Parathyroid adenoma (tissue), 2 donors: Measurements from ENCODE around the gene PNLIPRP3.

Experiments used
- H2AFZ ChIP-seq: fragments of 300-600 bp; sonication (generic); one replicate; pipeline ENCODE4 v1.7.0; 2017; ENCODE audit warnings: antibody characterized with exemption, mild to moderate bottlenecking
- H3K27ac ChIP-seq: fragments of 300-600 bp; sonication (generic); one replicate; pipeline ENCODE4 v1.7.0; 2017
- H3K27me3 ChIP-seq: fragments of 300-600 bp; sonication (generic); one replicate; pipeline ENCODE4 v1.7.0; 2017; ENCODE audit warnings: low read length; ENCODE audit not compliant: control insufficient read depth, insufficient read depth
- H3K36me3 ChIP-seq: fragments of 300-600 bp; sonication (generic); one replicate; pipeline ENCODE4 v1.7.0; 2017; ENCODE audit warnings: low read length; ENCODE audit not compliant: control insufficient read depth, insufficient read depth
- H3K4me1 ChIP-seq: fragments of 300-600 bp; sonication (generic); one replicate; pipeline ENCODE4 v1.7.0; 2017; ENCODE audit warnings: control low read depth
- H3K4me2 ChIP-seq: fragments of 300-600 bp; sonication (generic); one replicate; pipeline ENCODE4 v1.7.0; 2017; ENCODE audit warnings: low read length
- H3K4me3 ChIP-seq: fragments of 300-600 bp; sonication (generic); one replicate; pipeline ENCODE4 v1.7.0; 2017; ENCODE audit warnings: low read depth, low read length
- H3K79me2 ChIP-seq: fragments of 300-600 bp; sonication (generic); one replicate; pipeline ENCODE4 v1.7.0; 2017; ENCODE audit warnings: control low read depth
- H3K9ac ChIP-seq: fragments of 300-600 bp; sonication (generic); one replicate; pipeline ENCODE4 v1.7.0; 2017; ENCODE audit warnings: mild to moderate bottlenecking
- H3K9me3 ChIP-seq: fragments of 300-600 bp; sonication (generic); one replicate; pipeline ENCODE4 v1.7.0; 2017; ENCODE audit warnings: low read length; ENCODE audit not compliant: control insufficient read depth
- CTCF ChIP-seq: fragments of 300-600 bp; sonication (generic); IDR thresholded peaks from one replicate; pipeline ENCODE4 v1.7.0; 2017; ENCODE audit warnings: antibody characterized with exemption, mild to moderate bottlenecking
- donor health status: primary hyperparathyroidism.

Gene PNLIPRP3

GRCh38 chr10:116466715-116467422, 39.2 kb downstream of the PNLIPRP3 start:
- Histone ChIP-seq H3K9ac (no peak overlapping the region), H3K4me3 (no peak overlapping the region), H3K36me3 (no peaks in the 10 kb centered on the region), H3K27ac (no peak overlapping the region), H3K4me2 (no peak overlapping the region), H3K79me2 (no peaks in the 10 kb centered on the region), H3K9me3 (no peaks in the 10 kb centered on the region), H3K27me3 (no peaks in the 10 kb centered on the region), H3K4me1 (no peaks in the 10 kb centered on the region), H2AFZ (no peak overlapping the region)
- TF ChIP-seq CTCF, result no peak

GRCh38 chr10:116469437-116469836, 41.8 kb downstream of the PNLIPRP3 start:
- no peak overlapping the region for H2AFZ ChIP-seq
- H3K27ac ChIP-seq, result no peak overlapping the region
- no peak for TF ChIP-seq CTCF
- no peaks in the 10 kb centered on the region for H3K79me2 ChIP-seq
- H3K4me3 ChIP-seq, result no peak overlapping the region
- H3K9me3 ChIP-seq, result no peaks in the 10 kb centered on the region
- H3K9ac ChIP-seq, result no peak overlapping the region
- no peak overlapping the region for H3K4me2 ChIP-seq
- H3K4me1 ChIP-seq, result no peaks in the 10 kb centered on the region
- no peaks in the 10 kb centered on the region for H3K36me3 ChIP-seq
- no peaks in the 10 kb centered on the region for H3K27me3 ChIP-seq

GRCh38 chr10:116470071-116470470, 42.4 kb downstream of the PNLIPRP3 start:
- Histone ChIP-seq H3K4me3 (no peak overlapping the region), H3K4me2 (no peak overlapping the region), H3K9ac (no peak overlapping the region), H3K36me3 (no peaks in the 10 kb centered on the region), H3K27me3 (no peaks in the 10 kb centered on the region), H2AFZ (no peak overlapping the region), H3K4me1 (no peaks in the 10 kb centered on the region), H3K27ac (no peak overlapping the region), H3K9me3 (no peaks in the 10 kb centered on the region), H3K79me2 (no peaks in the 10 kb centered on the region)
- no peak for TF ChIP-seq CTCF

GRCh38 chr10:116470768-116471415, 43.2 kb downstream of the PNLIPRP3 start:
- no peak overlapping the region for H3K4me3 ChIP-seq
- H3K9ac ChIP-seq, result no peak overlapping the region
- H3K4me1 ChIP-seq, result no peaks in the 10 kb centered on the region
- H3K27me3 ChIP-seq, result no peaks in the 10 kb centered on the region
- no peak overlapping the region for H3K4me2 ChIP-seq
- no peaks in the 10 kb centered on the region for H3K9me3 ChIP-seq
- no peak overlapping the region for H3K27ac ChIP-seq
- H3K36me3 ChIP-seq, result no peaks in the 10 kb centered on the region
- no peaks in the 10 kb centered on the region for H3K79me2 ChIP-seq
- no peak for TF ChIP-seq CTCF
- no peak overlapping the region for H2AFZ ChIP-seq

GRCh38 chr10:116472891-116473290, 45.2 kb downstream of the PNLIPRP3 start:
- no peaks in the 10 kb centered on the region for H3K79me2 ChIP-seq
- no peak overlapping the region for H3K9ac ChIP-seq
- H3K27me3 ChIP-seq, result no peaks in the 10 kb centered on the region
- H3K9me3 ChIP-seq, result no peaks in the 10 kb centered on the region
- H3K27ac ChIP-seq, result no peak overlapping the region
- no peak overlapping the region for H3K4me3 ChIP-seq
- H2AFZ ChIP-seq, result no peak overlapping the region
- no peak overlapping the region for H3K4me2 ChIP-seq
- no peaks in the 10 kb centered on the region for H3K4me1 ChIP-seq
- no peak for TF ChIP-seq CTCF
- no peaks in the 10 kb centered on the region for H3K36me3 ChIP-seq
